Caco-2 (cell line): ENCODE data around the gene PLEKHA5. TPM values are rescaled to one million over a fixed set of nuclear protein-coding genes. Genes with fewer than 3 reads are reported as not detected.

Experiments
- BruUV-seq: library from RNA; stranded (reverse); fragments of 400-500 nt; replicated peaks from 2 replicates; lab custom pipeline; 2021; lab: Mats Ljungman, UMichigan
- CTCF ChIA-PET: fragments of 300-600 bp; sonication (Branson Sonifier 250); formaldehyde crosslinking; loops from one replicate; lab custom pipeline; 2022; ENCODE audit warnings: antibody characterized with exemption; lab: Charles Lee
- POLR2A ChIA-PET: fragments of 300-600 bp; sonication (Branson Sonifier 250); formaldehyde crosslinking; loops from one replicate; lab custom pipeline; 2022; ENCODE audit warnings: antibody characterized with exemption; lab: Charles Lee
- DNase-seq, 2 experiments: peaks; one replicate each; pipeline versions ENCODE4 v3.0.0 to v3.0.0-alpha.2; 2020 to 2022
- H3K27me3 ChIP-seq: replicated peaks from 2 replicates; pipeline ENCODE4 v1.6.0; 2011; ENCODE audit warnings: low read length; ENCODE audit not compliant: control insufficient read depth, insufficient read depth
- H3K36me3 ChIP-seq: 2 replicates; pipeline ENCODE4 v1.5.1; 2011; ENCODE audit warnings: low read length; ENCODE audit not compliant: control insufficient read depth, insufficient read depth
- H3K4me1 ChIP-seq: fragments of 250-450 bp; sonication (Bioruptor Pico); 2 replicates; pipeline ENCODE4 v1.5.1; 2020; ENCODE audit warnings: mild to moderate bottlenecking
- H3K4me3 ChIP-seq: 2 replicates; pipeline ENCODE4 v1.5.1; 2011; ENCODE audit warnings: low read depth, mild to moderate bottlenecking, control low read depth, low read length
- H3K9me3 ChIP-seq: fragments of 250-450 bp; sonication (Bioruptor Pico); 2 replicates; pipeline ENCODE4 v1.5.1; 2020; ENCODE audit warnings: mild to moderate bottlenecking, moderate library complexity
- H3K27ac Mint-ChIP-seq: one replicate; pipeline ENCODE4 v1.8.0; 2022; ENCODE audit warnings: mixed read lengths; ENCODE audit not compliant: unreplicated experiment
- H3K27me3 Mint-ChIP-seq: one replicate; pipeline ENCODE4 v1.8.0; 2022; ENCODE audit warnings: mixed read lengths; ENCODE audit not compliant: insufficient read depth, unreplicated experiment
- H3K36me3 Mint-ChIP-seq: one replicate; pipeline ENCODE4 v1.8.0; 2022; ENCODE audit warnings: mild to moderate bottlenecking, mixed read lengths; ENCODE audit not compliant: insufficient read depth, unreplicated experiment
- H3K4me1 Mint-ChIP-seq: one replicate; pipeline ENCODE4 v1.8.0; 2022; ENCODE audit warnings: low read depth, mixed read lengths; ENCODE audit not compliant: unreplicated experiment
- H3K4me3 Mint-ChIP-seq: one replicate; pipeline ENCODE4 v1.8.0; 2022; ENCODE audit warnings: mild to moderate bottlenecking, moderate library complexity, mixed read lengths; ENCODE audit not compliant: unreplicated experiment
- H3K9me3 Mint-ChIP-seq: one replicate; pipeline ENCODE4 v1.8.0; 2022; ENCODE audit warnings: mixed read lengths; ENCODE audit not compliant: unreplicated experiment
- intact Hi-C: fragments of 100-400 bp; cut with micrococcal nuclease; formaldehyde crosslinking; loops from one replicate; pipeline ENCODE4 v1.10.0; 2022; ENCODE audit not compliant: unreplicated experiment
- total RNA-seq: library from RNA; stranded (reverse); gene quantifications from 2 replicates; pipeline ENCODE4 v1.2.3, GENCODE V29; 2022
- TF ChIP-seq, protein P1 (sequence below), 2 experiments: fragments of 200-600 bp in 1 of 2; IDR thresholded peaks; 1 replicate in 1 of 2; 2 replicates in 1 of 2; pipeline versions ENCODE4 v1.5.1 to v1.8.0; 2011 to 2022; ENCODE audit warnings: antibody characterized with exemption in 1 of 2, control low read depth in 1 of 2, inconsistent platforms in 1 of 2, low read depth in 1 of 2, low read length in 1 of 2, mild to moderate bottlenecking in 1 of 2, moderate library complexity in 1 of 2; ENCODE audit not compliant: insufficient read depth in 1 of 2, severe bottlenecking in 1 of 2, unreplicated experiment in 1 of 2

The PLEKHA5 gene
- total RNA-seq, 1 experiment from 2014 or later: 69.1 TPM

DNA sequence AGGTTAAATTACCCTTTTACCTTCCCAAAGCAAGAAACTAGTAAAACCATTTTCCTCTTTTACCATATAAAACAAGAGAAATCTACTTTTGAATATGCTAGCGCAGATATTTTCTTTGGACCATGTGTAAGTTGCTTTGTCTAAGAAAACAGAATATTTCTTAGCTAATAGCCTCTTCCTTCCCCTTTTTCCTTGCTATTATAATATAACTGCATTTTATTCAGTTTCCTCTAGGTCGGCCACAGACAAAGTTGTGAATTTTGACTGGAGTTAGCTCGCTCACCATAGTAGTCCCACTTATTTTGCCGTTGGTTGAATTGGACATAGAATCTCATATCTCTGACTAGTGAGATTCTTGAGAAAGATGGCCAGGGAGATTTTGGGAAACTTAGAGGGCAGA lies 115.6 kb downstream of the PLEKHA5 start:
- no TSS peak for BruUV-seq

DNA sequence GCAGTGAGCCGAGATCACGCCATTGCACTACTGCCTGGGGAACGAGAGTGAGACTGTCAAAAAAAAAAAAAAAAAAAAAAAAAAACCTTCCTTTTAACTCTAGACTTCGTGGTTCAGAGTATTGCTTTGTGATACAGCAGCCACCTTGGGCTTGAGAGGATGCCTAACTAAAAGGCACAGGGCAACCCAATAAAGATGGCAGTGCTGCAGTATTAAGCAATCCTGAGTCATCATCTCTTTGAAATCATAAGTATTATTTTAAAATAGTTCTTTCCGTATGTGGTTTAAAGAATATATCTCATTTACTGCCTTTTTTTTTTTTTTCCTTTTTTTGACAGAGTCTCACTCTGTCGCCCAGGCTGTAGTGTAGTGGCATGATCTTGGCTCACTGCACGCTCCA lies 116.1 kb downstream of the PLEKHA5 start:
- H3K4me3 ChIP-seq: no peak overlapping the region
- intact Hi-C loops: no loop called here
- Mint-ChIP-seq H3K27ac (no peak overlapping the region), H3K36me3 (no peaks in the 10 kb centered on the region), H3K27me3 (no peaks in the 10 kb centered on the region), H3K4me3 (no peak overlapping the region), H3K4me1 (no peaks in the 10 kb centered on the region), H3K9me3 (no peaks in the 10 kb centered on the region)
- H3K36me3 ChIP-seq: no peaks in the 10 kb centered on the region
- TF ChIP-seq, protein P1, sequence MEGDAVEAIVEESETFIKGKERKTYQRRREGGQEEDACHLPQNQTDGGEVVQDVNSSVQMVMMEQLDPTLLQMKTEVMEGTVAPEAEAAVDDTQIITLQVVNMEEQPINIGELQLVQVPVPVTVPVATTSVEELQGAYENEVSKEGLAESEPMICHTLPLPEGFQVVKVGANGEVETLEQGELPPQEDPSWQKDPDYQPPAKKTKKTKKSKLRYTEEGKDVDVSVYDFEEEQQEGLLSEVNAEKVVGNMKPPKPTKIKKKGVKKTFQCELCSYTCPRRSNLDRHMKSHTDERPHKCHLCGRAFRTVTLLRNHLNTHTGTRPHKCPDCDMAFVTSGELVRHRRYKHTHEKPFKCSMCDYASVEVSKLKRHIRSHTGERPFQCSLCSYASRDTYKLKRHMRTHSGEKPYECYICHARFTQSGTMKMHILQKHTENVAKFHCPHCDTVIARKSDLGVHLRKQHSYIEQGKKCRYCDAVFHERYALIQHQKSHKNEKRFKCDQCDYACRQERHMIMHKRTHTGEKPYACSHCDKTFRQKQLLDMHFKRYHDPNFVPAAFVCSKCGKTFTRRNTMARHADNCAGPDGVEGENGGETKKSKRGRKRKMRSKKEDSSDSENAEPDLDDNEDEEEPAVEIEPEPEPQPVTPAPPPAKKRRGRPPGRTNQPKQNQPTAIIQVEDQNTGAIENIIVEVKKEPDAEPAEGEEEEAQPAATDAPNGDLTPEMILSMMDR (IDR thresholded peaks at IDR 0.05; ENCODE audit: insufficient read depth in 1 of 2, low read depth in 1 of 2, low read length in 1 of 2, severe bottlenecking in 1 of 2, unreplicated experiment in 1 of 2): no peak
- no peak for DNase-seq
- ChIA-PET POLR2A (no interaction called here), CTCF (no interaction called here)
- H3K27me3 ChIP-seq: no peaks in the 10 kb centered on the region
- no peaks in the 10 kb centered on the region for H3K9me3 ChIP-seq
- no peaks in the 10 kb centered on the region for H3K4me1 ChIP-seq
- no TSS peak for BruUV-seq

More for the DNA sequence above, 115.6 kb downstream of the PLEKHA5 start:
- H3K4me3 ChIP-seq: no peak overlapping the region
- no peaks in the 10 kb centered on the region for H3K9me3 ChIP-seq
- CTCF ChIA-PET: no interaction called here
- Mint-ChIP-seq H3K27me3 (no peaks in the 10 kb centered on the region), H3K4me3 (no peak overlapping the region), H3K27ac (no peak overlapping the region), H3K9me3 (no peaks in the 10 kb centered on the region), H3K4me1 (no peaks in the 10 kb centered on the region), H3K36me3 (no peaks in the 10 kb centered on the region)
- no peak for DNase-seq
- H3K27me3 ChIP-seq: no peaks in the 10 kb centered on the region
- H3K4me1 ChIP-seq: no peaks in the 10 kb centered on the region
- TF ChIP-seq, protein P1 (IDR thresholded peaks at IDR 0.05; ENCODE audit: insufficient read depth in 1 of 2, low read depth in 1 of 2, low read length in 1 of 2, severe bottlenecking in 1 of 2, unreplicated experiment in 1 of 2): no peak
- intact Hi-C loops: no loop called here
- no peaks in the 10 kb centered on the region for H3K36me3 ChIP-seq
- POLR2A ChIA-PET: no interaction called here

DNA sequence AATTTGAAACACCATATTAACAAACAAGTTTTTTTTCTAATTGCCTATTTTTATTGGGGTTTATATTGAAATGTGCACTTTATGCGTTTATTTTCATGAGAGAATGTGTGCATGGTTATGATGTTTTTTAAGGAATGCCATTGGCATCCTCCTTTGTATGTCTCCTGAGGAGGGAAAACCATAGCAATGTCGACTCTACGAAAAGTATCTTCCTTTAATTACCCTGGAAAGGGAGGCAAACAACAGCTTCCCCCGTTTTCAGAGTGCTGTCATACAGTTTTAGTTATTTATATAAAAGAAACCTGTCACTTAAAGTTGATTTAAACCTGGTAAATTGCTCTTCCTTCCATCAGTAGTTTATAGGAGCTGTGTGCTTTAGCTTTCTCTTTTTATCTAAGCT lies 117.4 kb downstream of the PLEKHA5 start:
- H3K27ac Mint-ChIP-seq: no peak overlapping the region
- no peak overlapping the region for H3K4me3 Mint-ChIP-seq
- intact Hi-C loops: no loop called here
- Histone ChIP-seq H3K27me3 (no peaks in the 10 kb centered on the region), H3K4me3 (no peak overlapping the region), H3K36me3 (no peaks in the 10 kb centered on the region), H3K9me3 (no peaks in the 10 kb centered on the region), H3K4me1 (no peaks in the 10 kb centered on the region)
- POLR2A ChIA-PET: no interaction called here
- no peaks in the 10 kb centered on the region for H3K9me3 Mint-ChIP-seq
- TF ChIP-seq, protein P1 (IDR thresholded peaks at IDR 0.05; ENCODE audit: insufficient read depth in 1 of 2, low read depth in 1 of 2, low read length in 1 of 2, severe bottlenecking in 1 of 2, unreplicated experiment in 1 of 2): no peak
- H3K4me1 Mint-ChIP-seq: no peaks in the 10 kb centered on the region
- DNase-seq: no peak
- no peaks in the 10 kb centered on the region for H3K27me3 Mint-ChIP-seq
- CTCF ChIA-PET: no interaction called here
- no peaks in the 10 kb centered on the region for H3K36me3 Mint-ChIP-seq
- BruUV-seq: no TSS peak
